ENCODE data around the gene IQCN.

The IQCN gene

GRCh38 chr19:18306209-18306887 lies 32.1 kb upstream of the IQCN start:
- no peak for DNase-seq

- peak; percentile 47 to 72 (median 61) for DNase-seq
Observed at GRCh38 chr19:18304458-18305310, 30.4 kb upstream of the IQCN start.

GRCh38 chr19:18304208-18304457 lies 29.9 kb upstream of the IQCN start:
- DNase-seq: peak in 2 of 6 experiments; percentile 39 to 40

GRCh38 chr19:18301718-18302111 lies 27.5 kb upstream of the IQCN start:
- DNase-seq: no peak

- DNase-seq: no peak
Observed at GRCh38 chr19:18300930-18301717, 26.9 kb upstream of the IQCN start.

GRCh38 chr19:18299654-18300053 lies 25.4 kb upstream of the IQCN start:
- no peak for DNase-seq

- no peak for DNase-seq
Observed at GRCh38 chr19:18298601-18299000, 24.3 kb upstream of the IQCN start.

GRCh38 chr19:18297308-18297707 lies 23.1 kb upstream of the IQCN start:
- no peak for DNase-seq

- no peak for DNase-seq
Observed at GRCh38 chr19:18295034-18295451, 20.8 kb upstream of the IQCN start.

- peak; percentile 72 to 83 (median 80) for DNase-seq
Observed at GRCh38 chr19:18294467-18294864, 20.2 kb upstream of the IQCN start.

- no peak for DNase-seq
Observed at GRCh38 chr19:18293642-18294466, 19.6 kb upstream of the IQCN start.

GRCh38 chr19:18292810-18293641 lies 18.8 kb upstream of the IQCN start:
- peak in 1 of 6 experiments; percentile 38 for DNase-seq

- DNase-seq: peak in 4 of 6 experiments; percentile 32 to 54 (median 44)
Observed at GRCh38 chr19:18292462-18292809, 18.2 kb upstream of the IQCN start.

- peak; percentile 50 to 78 (median 63) for DNase-seq
Observed at GRCh38 chr19:18291590-18292461, 17.6 kb upstream of the IQCN start.

- peak in 3 of 6 experiments; percentile 38 to 62 (median 44) for DNase-seq
Observed at GRCh38 chr19:18291019-18291524, 16.8 kb upstream of the IQCN start.

- peak; percentile 45 to 68 (median 61) for DNase-seq
Observed at GRCh38 chr19:18290302-18291018, 16.2 kb upstream of the IQCN start.

- DNase-seq: peak in 1 of 6 experiments; percentile 42
Observed at GRCh38 chr19:18289471-18290301, 15.4 kb upstream of the IQCN start.

- DNase-seq: no peak
Observed at GRCh38 chr19:18287836-18288772, 13.9 kb upstream of the IQCN start.

All from stimulated activated naive CD4-positive, alpha-beta T cell (primary cell).